ENCODE measurements around the gene IL32. TPM values are rescaled to one million over a fixed set of nuclear protein-coding genes. Genes with fewer than 3 reads are reported as not detected.
"Not testable (repeated sequence)": the region's sequence is repeated elsewhere in the genome, so short reads cannot be mapped to it uniquely, and the experiment has no call there.

Gene IL32
- total RNA-seq, 1 donor from 2014 or later: 1.4 TPM

DNA sequence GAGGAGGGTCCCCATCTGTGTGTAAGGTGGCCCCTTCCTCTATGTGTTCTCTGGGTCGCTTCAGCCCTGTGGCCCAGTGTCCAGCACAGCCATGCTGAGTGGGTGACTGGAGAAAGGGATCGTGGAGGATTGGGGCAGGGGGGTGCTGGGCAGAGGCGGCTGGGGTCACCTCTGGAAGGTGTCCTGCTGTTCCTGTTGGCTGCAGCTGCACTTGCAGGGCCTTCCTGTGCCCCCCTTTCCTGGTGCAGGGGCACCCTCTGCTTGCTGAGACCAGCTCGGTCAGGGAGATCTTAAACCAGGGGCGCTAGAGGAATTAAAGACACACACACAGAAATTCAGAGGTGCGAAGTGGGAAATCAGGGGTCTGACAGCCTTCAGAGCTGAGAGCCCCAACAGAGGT lies 11.1 kb downstream of the IL32 start:
- Histone ChIP-seq H3K4me1 (no peaks in the 10 kb centered on the region), H4K20me1 (ENCODE audit: low read depth) (no peaks in the 10 kb centered on the region), H3K27me3 (no peaks in the 10 kb centered on the region), H3K79me2 (ENCODE audit: low read depth) (no peaks in the 10 kb centered on the region), H3K4me2 (no peak overlapping the region), H3K9ac (no peak overlapping the region), H3K4me3 (no peak overlapping the region), H3K36me3 (no peaks in the 10 kb centered on the region), H3F3A (ENCODE audit: low read depth) (no peaks in the 10 kb centered on the region), H2AFZ (replicated peaks) (no peak overlapping the region), H3K9me3 (ENCODE audit: low read depth) (no peaks in the 10 kb centered on the region), H3K27ac (no peak overlapping the region)
- Mint-ChIP-seq H3K27me3 (ENCODE audit: insufficient read depth, low read depth) (peaks cover 12% of the 10 kb centered on the region), H3K36me3 (no peaks in the 10 kb centered on the region), H3K4me1 (peaks cover 14% of the 10 kb centered on the region), H3K4me3 (no peak overlapping the region), H3K9me3 (peaks cover 2% of the 10 kb centered on the region), H3K27ac (no peak overlapping the region)
- TF ChIP-seq EZH2phosphoT487 (IDR thresholded peaks at IDR 0.05) (no peak), EZH2 (IDR thresholded peaks at IDR 0.05) (no peak)
- TF ChIP-seq, protein P1, sequence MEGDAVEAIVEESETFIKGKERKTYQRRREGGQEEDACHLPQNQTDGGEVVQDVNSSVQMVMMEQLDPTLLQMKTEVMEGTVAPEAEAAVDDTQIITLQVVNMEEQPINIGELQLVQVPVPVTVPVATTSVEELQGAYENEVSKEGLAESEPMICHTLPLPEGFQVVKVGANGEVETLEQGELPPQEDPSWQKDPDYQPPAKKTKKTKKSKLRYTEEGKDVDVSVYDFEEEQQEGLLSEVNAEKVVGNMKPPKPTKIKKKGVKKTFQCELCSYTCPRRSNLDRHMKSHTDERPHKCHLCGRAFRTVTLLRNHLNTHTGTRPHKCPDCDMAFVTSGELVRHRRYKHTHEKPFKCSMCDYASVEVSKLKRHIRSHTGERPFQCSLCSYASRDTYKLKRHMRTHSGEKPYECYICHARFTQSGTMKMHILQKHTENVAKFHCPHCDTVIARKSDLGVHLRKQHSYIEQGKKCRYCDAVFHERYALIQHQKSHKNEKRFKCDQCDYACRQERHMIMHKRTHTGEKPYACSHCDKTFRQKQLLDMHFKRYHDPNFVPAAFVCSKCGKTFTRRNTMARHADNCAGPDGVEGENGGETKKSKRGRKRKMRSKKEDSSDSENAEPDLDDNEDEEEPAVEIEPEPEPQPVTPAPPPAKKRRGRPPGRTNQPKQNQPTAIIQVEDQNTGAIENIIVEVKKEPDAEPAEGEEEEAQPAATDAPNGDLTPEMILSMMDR (IDR thresholded peaks at IDR 0.05): no peak
- no peak for DNase-seq (ENCODE audit: low spot score)

DNA sequence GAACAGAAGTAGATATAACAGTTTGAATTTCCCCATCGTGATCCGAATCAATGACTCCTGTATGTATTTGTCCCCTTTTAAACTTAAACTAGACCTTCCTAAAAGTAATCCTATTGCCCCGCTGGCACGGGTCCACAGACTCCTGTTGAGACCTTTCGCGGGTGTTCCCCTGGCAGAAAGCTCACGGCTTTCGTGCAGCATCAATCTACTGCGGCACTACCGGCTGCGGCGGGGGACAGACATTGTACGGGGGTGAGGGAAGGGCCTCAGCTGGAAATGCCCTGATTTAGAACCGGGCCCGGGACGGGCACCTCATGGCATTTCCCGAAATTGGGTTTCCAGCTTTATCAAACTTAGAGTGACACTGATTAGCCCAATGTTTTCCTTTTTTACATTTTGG lies 14.6 kb downstream of the IL32 start:
- peaks cover 11% of the 10 kb centered on the region for H3K4me1 Mint-ChIP-seq
- H3K36me3 ChIP-seq: no peaks in the 10 kb centered on the region
- peaks cover 7% of the 10 kb centered on the region for H3K27me3 Mint-ChIP-seq (ENCODE audit: insufficient read depth, low read depth)
- no peaks in the 10 kb centered on the region for H3K36me3 Mint-ChIP-seq
- no peaks in the 10 kb centered on the region for H4K20me1 ChIP-seq (ENCODE audit: low read depth)
- H3K9me3 Mint-ChIP-seq: peaks cover 2% of the 10 kb centered on the region
- H3K4me1 ChIP-seq: no peaks in the 10 kb centered on the region
- TF ChIP-seq, protein P1 (IDR thresholded peaks at IDR 0.05): no peak
- TF ChIP-seq EZH2 (IDR thresholded peaks at IDR 0.05) (no peak), EZH2phosphoT487 (IDR thresholded peaks at IDR 0.05) (no peak)
- no peaks in the 10 kb centered on the region for H3K9me3 ChIP-seq (ENCODE audit: low read depth)
- H3K27ac ChIP-seq: no peak overlapping the region
- H3K9ac ChIP-seq: no peak overlapping the region
- no peak overlapping the region for H3K4me3 ChIP-seq
- H3K27ac Mint-ChIP-seq: no peak overlapping the region
- no peaks in the 10 kb centered on the region for H3K27me3 ChIP-seq
- H3K4me3 Mint-ChIP-seq: no peak overlapping the region
- H2AFZ ChIP-seq (replicated peaks): no peak overlapping the region
- no peak for DNase-seq (ENCODE audit: low spot score)
- H3F3A ChIP-seq (ENCODE audit: low read depth): no peaks in the 10 kb centered on the region
- H3K79me2 ChIP-seq (ENCODE audit: low read depth): no peaks in the 10 kb centered on the region
- H3K4me2 ChIP-seq: no peak overlapping the region

DNA sequence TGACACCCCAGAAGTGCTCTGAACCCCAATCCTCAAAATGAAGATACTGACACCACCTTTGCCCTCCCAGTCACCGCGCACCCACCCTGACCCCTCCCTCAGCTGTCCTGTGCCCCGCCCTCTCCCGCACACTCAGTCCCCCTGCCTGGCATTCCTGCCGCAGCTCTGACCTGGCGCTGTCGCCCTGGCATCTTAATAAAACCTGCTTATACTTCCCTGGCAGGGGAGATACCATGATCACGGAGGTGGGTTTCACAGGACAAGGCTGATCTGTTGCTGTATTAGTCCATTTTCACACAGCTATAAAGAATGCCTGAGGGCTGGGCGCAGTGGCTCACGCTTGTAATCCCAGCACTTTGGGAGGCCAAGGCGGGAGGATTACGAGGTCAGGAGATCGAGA lies 16.5 kb downstream of the IL32 start:
- not testable (repeated sequence) for H3F3A ChIP-seq (ENCODE audit: low read depth); H3K79me2 ChIP-seq (ENCODE audit: low read depth); H3K27ac Mint-ChIP-seq

DNA sequence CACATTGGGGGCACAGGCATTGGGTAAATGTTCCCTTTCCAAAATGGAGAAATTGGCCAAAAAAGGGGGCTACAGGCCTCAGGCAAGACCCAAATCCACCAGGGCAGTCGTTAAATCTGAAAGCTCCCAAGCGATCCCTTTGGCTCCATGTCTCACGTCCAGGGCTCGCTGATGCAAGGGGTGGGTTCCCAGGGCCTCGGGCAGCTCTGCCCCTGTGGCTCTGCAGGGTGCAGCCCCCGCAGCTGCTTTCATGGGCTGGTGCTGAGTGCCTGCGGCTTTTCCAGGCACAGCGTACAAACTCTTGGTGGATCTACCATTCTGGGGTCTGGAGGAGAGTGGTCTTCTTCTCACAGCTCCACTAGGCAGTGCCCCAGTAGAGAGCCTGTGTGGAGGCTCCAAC lies 18.0 kb downstream of the IL32 start:
- H3K27ac Mint-ChIP-seq; H3K36me3 ChIP-seq; H3K27me3 ChIP-seq; H2AFZ ChIP-seq (replicated peaks); H3K4me1 ChIP-seq; H3K79me2 ChIP-seq (ENCODE audit: low read depth); H3K36me3 Mint-ChIP-seq; H3K4me3 ChIP-seq; H3K27ac ChIP-seq; H3K9me3 Mint-ChIP-seq; H3K9me3 ChIP-seq (ENCODE audit: low read depth); H3K9ac ChIP-seq; H4K20me1 ChIP-seq (ENCODE audit: low read depth); H3K4me2 ChIP-seq; H3K4me3 Mint-ChIP-seq; DNase-seq (ENCODE audit: low spot score): not testable (repeated sequence)
- peaks cover 12% of the 10 kb centered on the region for H3F3A ChIP-seq (ENCODE audit: low read depth)
- Mint-ChIP-seq H3K27me3 (ENCODE audit: insufficient read depth, low read depth) (peaks cover 10% of the 10 kb centered on the region), H3K4me1 (peaks cover 28% of the 10 kb centered on the region)

More for the DNA sequence above, 16.5 kb downstream of the IL32 start:
- H3K36me3 ChIP-seq; H3K9me3 ChIP-seq (ENCODE audit: low read depth); H3K4me3 ChIP-seq; H3K27me3 Mint-ChIP-seq (ENCODE audit: insufficient read depth, low read depth); H3K4me2 ChIP-seq; H3K4me3 Mint-ChIP-seq; H3K27me3 ChIP-seq; H3K9me3 Mint-ChIP-seq; DNase-seq (ENCODE audit: low spot score); H3K4me1 ChIP-seq; H3K27ac ChIP-seq; H3K36me3 Mint-ChIP-seq; H3K9ac ChIP-seq; H2AFZ ChIP-seq (replicated peaks); H4K20me1 ChIP-seq (ENCODE audit: low read depth): not testable (repeated sequence)
- peaks cover 13% of the 10 kb centered on the region for H3K4me1 Mint-ChIP-seq

Measured in neural progenitor cell (in vitro differentiated cells).